ENCODE data around the gene ATP7A.

GRCh38 chrX:77961063-77961462 lies 50.6 kb downstream of the ATP7A start:
- TF ChIP-seq CTCF (IDR thresholded peaks at IDR 0.05) (no peak), POLR2A (IDR thresholded peaks at IDR 0.05) (no peak)
